Neuronal stem cell (in vitro differentiated cells): ENCODE results near the gene ZCCHC24.

Source experiments
- DNase-seq: peaks from one replicate; pipeline ENCODE4 v3.0.0-alpha.2; 2013; ENCODE audit warnings: low spot score
- H2AFZ ChIP-seq: one replicate; pipeline ENCODE4 v1.6.1; 2013; ENCODE audit warnings: mild to moderate bottlenecking, low read length, inconsistent platforms
- H2AK5ac ChIP-seq: 2 replicates; pipeline ENCODE4 v1.6.1; 2013; ENCODE audit warnings: low read depth, mild to moderate bottlenecking, inconsistent platforms, low read length, moderate library complexity, mixed read lengths
- H2BK120ac ChIP-seq: 2 replicates; pipeline ENCODE4 v1.6.1; 2013; ENCODE audit warnings: low read depth, mild to moderate bottlenecking, inconsistent platforms, low read length, moderate library complexity, mixed read lengths
- H2BK12ac ChIP-seq: one replicate; pipeline ENCODE4 v1.6.1; 2013; ENCODE audit warnings: low read length, inconsistent platforms
- H2BK15ac ChIP-seq: 2 replicates; pipeline ENCODE4 v1.6.1; 2013; ENCODE audit warnings: mild to moderate bottlenecking, low read length, inconsistent platforms, mixed read lengths
- H2BK5ac ChIP-seq: one replicate; pipeline ENCODE4 v1.6.1; 2013; ENCODE audit warnings: inconsistent platforms, mild to moderate bottlenecking, low read length, moderate library complexity
- H3K14ac ChIP-seq: one replicate; pipeline ENCODE4 v1.6.1; 2013; ENCODE audit warnings: low read length, inconsistent platforms
- H3K18ac ChIP-seq: 2 replicates; pipeline ENCODE4 v1.6.1; 2013; ENCODE audit warnings: low read length, inconsistent platforms
- H3K23ac ChIP-seq: 2 replicates; pipeline ENCODE4 v1.6.1; 2013; ENCODE audit warnings: low read depth, mild to moderate bottlenecking, mixed read lengths, low read length, inconsistent platforms; ENCODE audit not compliant: poor library complexity
- H3K27ac ChIP-seq: replicated peaks from 3 replicates; pipeline ENCODE4 v1.5.1; 2013; ENCODE audit warnings: low read length, inconsistent platforms
- H3K27me3 ChIP-seq, 3 experiments: 2 replicates each; pipeline ENCODE4 v1.6.1; 2013; ENCODE audit warnings: low read length in 3 of 3, mild to moderate bottlenecking in 2 of 3, inconsistent platforms in 1 of 3, low read depth in 1 of 3, mixed read lengths in 1 of 3, moderate library complexity in 1 of 3; ENCODE audit not compliant: control insufficient read depth in 3 of 3, insufficient read depth in 3 of 3
- H3K36me3 ChIP-seq, 2 donors: replicated peaks in 1 of 2; 2 replicates each; pipeline ENCODE4 v1.6.1; 2013; ENCODE audit warnings: low read length in 2 of 2; ENCODE audit not compliant: control insufficient read depth in 2 of 2, insufficient read depth in 2 of 2
- H3K4ac ChIP-seq: 2 replicates; pipeline ENCODE4 v1.6.1; 2013; ENCODE audit warnings: inconsistent platforms, mild to moderate bottlenecking, low read length, moderate library complexity
- H3K4me1 ChIP-seq, 2 donors: 1 replicate in 1 of 2; 2 replicates in 1 of 2; pipeline ENCODE4 v1.6.1; 2013; ENCODE audit warnings: low read length in 2 of 2, low read depth in 1 of 2; ENCODE audit not compliant: control insufficient read depth in 2 of 2, insufficient read depth in 1 of 2
- H3K4me2 ChIP-seq: one replicate; pipeline ENCODE4 v1.6.1; 2013; ENCODE audit warnings: mild to moderate bottlenecking, low read length, inconsistent platforms; ENCODE audit not compliant: insufficient read depth, poor library complexity, severe bottlenecking
- H3K4me3 ChIP-seq, 2 donors: 2 replicates each; pipeline ENCODE4 v1.5.1; 2013; ENCODE audit warnings: low read length in 2 of 2, mild to moderate bottlenecking in 2 of 2, inconsistent platforms in 1 of 2, moderate library complexity in 1 of 2
- H3K79me1 ChIP-seq: one replicate; pipeline ENCODE4 v1.6.1; 2013; ENCODE audit warnings: low read depth, mild to moderate bottlenecking, inconsistent platforms, low read length, moderate library complexity
- H3K9ac ChIP-seq: one replicate; pipeline ENCODE4 v1.6.1; 2013; ENCODE audit warnings: mild to moderate bottlenecking, low read depth, low read length, inconsistent platforms; ENCODE audit not compliant: poor library complexity
- H3K9me3 ChIP-seq, 2 donors: replicated peaks in 1 of 2; 2 replicates each; pipeline versions ENCODE3 to v1.6.1; 2013; ENCODE audit warnings: low read length in 2 of 2, mild to moderate bottlenecking in 2 of 2, inconsistent platforms in 1 of 2, low read depth in 1 of 2, mixed read lengths in 1 of 2, moderate library complexity in 1 of 2; ENCODE audit not compliant: control insufficient read depth in 2 of 2, insufficient read depth in 1 of 2
- H4K8ac ChIP-seq: one replicate; pipeline ENCODE4 v1.6.1; 2013; ENCODE audit warnings: low read depth, mild to moderate bottlenecking, inconsistent platforms, low read length, moderate library complexity
- H4K91ac ChIP-seq: one replicate; pipeline ENCODE4 v1.6.1; 2013; ENCODE audit warnings: low read length, low read depth, mild to moderate bottlenecking, inconsistent platforms; ENCODE audit not compliant: poor library complexity
- WGBS, 2 donors: extraction: QIAGEN DNeasy Blood & Tissue Kit; methylation state at CpG; one replicate each; pipeline ENCODE4 v1.1.7; 2013; ENCODE audit warnings: missing lambda C conversion rate in 2 of 2, mixed read lengths in 1 of 2; ENCODE audit not compliant: insufficient read length in 2 of 2, insufficient replicate concordance in 1 of 2; ENCODE audit errors: extremely low coverage in 2 of 2; 5-methylcytosine and 5-hydroxymethylcytosine counted together

Gene ZCCHC24

DNA sequence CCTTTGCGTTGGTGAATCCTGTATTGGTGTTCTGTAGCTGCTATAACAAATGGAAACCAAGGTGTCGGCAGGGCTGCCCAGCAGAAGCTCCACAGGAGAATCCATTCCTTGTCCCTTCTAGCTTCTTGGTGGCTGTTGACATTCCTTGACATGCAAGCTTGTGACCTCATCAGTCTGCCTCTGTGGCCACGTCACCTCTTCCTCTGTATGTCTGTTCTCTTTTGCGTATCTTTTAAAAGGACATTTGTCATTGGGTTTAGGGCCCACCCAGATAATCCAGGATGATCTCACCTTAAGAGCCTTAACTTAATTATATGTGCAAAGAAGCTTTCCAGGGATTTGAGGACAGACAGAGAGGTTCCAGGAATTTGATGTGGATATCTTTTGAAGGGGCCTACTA is 15.3 kb upstream of the ZCCHC24 start:
- H2AK5ac ChIP-seq = no peak overlapping the region
- DNase-seq = no peak
- no CpG with 5 or more reads among the region's 4 CpGs for WGBS, 2 donors

DNA sequence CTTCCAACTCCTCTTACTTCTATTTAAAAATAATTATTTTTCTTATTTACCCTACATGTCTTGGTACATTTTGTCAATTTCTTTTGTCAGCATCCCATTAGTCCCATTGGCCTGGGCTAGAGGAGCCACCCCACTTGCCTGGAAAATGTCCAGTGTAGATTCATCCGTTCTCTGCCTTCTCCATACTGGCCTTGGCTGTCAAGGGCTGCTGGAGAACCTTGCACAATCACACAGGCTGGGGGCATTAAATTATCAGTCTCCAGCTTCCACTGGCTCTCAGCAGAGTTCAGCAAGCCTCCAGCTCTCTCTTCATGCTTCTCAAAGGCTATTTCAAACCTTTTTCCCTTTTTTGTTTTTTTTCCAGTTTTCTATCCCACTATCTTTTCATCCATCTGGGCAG is 13.8 kb upstream of the ZCCHC24 start:
- no peak overlapping the region for H4K8ac ChIP-seq
- no peak overlapping the region for H2BK120ac ChIP-seq
- no peak overlapping the region for H3K27ac ChIP-seq
- H3K4ac ChIP-seq = no peak overlapping the region
- H2AK5ac ChIP-seq = no peak overlapping the region
- no peaks in the 10 kb centered on the region for H3K36me3 ChIP-seq
- H2BK15ac ChIP-seq = no peak overlapping the region
- H3K27me3 ChIP-seq = peaks cover 0 to 50% (median 0%) of the 10 kb centered on the region in 3 experiments
- H3K9me3 ChIP-seq = no peaks in the 10 kb centered on the region
- H3K18ac ChIP-seq = no peak overlapping the region
- WGBS, 2 donors = no CpG with 5 or more reads among the region's 1 CpG
- no peaks in the 10 kb centered on the region for H3K4me1 ChIP-seq
- H4K91ac ChIP-seq = no peak overlapping the region
- H2BK5ac ChIP-seq = no peak overlapping the region
- H2AFZ ChIP-seq = no peak overlapping the region
- H3K9ac ChIP-seq = no peak overlapping the region
- no peak overlapping the region for H3K23ac ChIP-seq
- no peaks in the 10 kb centered on the region for H3K79me1 ChIP-seq
- H2BK12ac ChIP-seq = no peak overlapping the region
- no peak overlapping the region for H3K4me2 ChIP-seq
- no peak overlapping the region for H3K14ac ChIP-seq
- H3K4me3 ChIP-seq = no peak overlapping the region
- DNase-seq = no peak

More for the DNA sequence above, 15.3 kb upstream of the ZCCHC24 start:
- Histone ChIP-seq H3K27ac (no peak overlapping the region), H3K79me1 (no peaks in the 10 kb centered on the region), H3K4me3 (no peak overlapping the region), H3K9ac (no peak overlapping the region), H2BK12ac (no peak overlapping the region), H2BK15ac (no peak overlapping the region), H3K4ac (no peak overlapping the region), H3K23ac (no peak overlapping the region), H3K18ac (no peak overlapping the region), H3K4me1 (no peaks in the 10 kb centered on the region), H4K91ac (no peak overlapping the region), H4K8ac (no peak overlapping the region), H3K27me3 (peaks cover 0 to 40% (median 0%) of the 10 kb centered on the region in 3 experiments), H3K9me3 (no peaks in the 10 kb centered on the region), H2BK120ac (no peak overlapping the region), H3K4me2 (no peak overlapping the region), H2AFZ (no peak overlapping the region), H2BK5ac (no peak overlapping the region), H3K36me3 (no peaks in the 10 kb centered on the region), H3K14ac (no peak overlapping the region)

DNA sequence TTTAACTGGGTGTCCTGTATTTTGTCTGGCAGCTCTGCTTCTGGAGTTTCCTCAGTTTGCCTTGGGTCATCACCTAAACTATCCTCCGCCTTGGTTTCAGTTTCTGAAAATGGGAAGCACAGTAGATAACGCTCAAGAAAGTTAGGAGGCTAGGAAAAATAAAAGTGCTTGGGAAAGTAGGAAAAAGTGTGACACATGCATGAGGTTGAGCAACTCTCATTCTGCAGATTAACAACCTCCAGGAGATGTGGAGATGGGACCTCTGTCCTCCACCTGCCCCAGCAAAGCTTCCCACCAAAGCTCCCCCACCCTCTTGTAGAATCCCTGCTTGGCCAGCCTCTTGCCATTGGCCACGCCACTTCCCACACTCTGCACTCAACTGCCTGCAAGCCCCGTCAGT is 13.1 kb upstream of the ZCCHC24 start:
- WGBS, 2 donors = no CpG with 5 or more reads among the region's 4 CpGs
- Histone ChIP-seq H3K36me3 (no peaks in the 10 kb centered on the region), H3K9me3 (no peaks in the 10 kb centered on the region), H3K27ac (no peak overlapping the region), H2BK120ac (no peak overlapping the region), H2BK5ac (no peak overlapping the region), H2BK15ac (no peak overlapping the region), H3K23ac (no peak overlapping the region), H3K14ac (no peak overlapping the region), H3K18ac (no peak overlapping the region), H4K91ac (no peak overlapping the region), H3K9ac (no peak overlapping the region), H3K27me3 (peaks cover 0 to 51% (median 0%) of the 10 kb centered on the region in 3 experiments), H2AFZ (no peak overlapping the region), H3K4me1 (no peaks in the 10 kb centered on the region), H2AK5ac (no peak overlapping the region), H3K4me3 (no peak overlapping the region), H4K8ac (no peak overlapping the region), H3K4me2 (no peak overlapping the region), H3K79me1 (no peaks in the 10 kb centered on the region), H2BK12ac (no peak overlapping the region), H3K4ac (no peak overlapping the region)
- no peak for DNase-seq

DNA sequence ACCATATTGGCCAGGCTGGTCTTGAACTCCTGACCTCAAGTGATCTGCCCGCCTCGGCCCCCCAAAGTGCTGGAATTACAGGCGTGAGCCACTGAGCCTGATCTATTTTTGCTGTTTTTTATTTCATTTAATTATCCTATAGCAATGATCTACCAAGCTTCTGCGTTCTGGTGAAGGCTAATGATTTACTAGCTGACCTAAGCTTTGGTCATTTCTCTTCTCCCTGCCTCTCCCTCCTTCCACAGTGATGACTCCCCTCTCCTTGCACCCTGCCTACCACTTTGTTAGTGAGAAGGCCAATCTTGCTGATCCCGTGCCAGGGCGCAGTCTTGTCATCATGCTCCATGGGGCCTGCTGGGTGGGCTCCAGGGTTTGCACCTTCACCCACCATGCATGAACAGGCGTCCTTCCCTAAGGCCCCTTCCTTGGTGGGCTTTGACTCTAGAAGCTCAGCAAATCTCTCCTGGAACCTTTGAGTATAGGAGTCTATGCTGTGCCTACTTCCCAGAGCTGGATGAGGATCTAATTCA is 11.9 kb upstream of the ZCCHC24 start:
- H2BK120ac ChIP-seq = no peak overlapping the region
- H3K36me3 ChIP-seq = no peaks in the 10 kb centered on the region
- no peak overlapping the region for H2BK5ac ChIP-seq
- no peak overlapping the region for H4K8ac ChIP-seq
- H2AFZ ChIP-seq = no peak overlapping the region
- no peak overlapping the region for H3K14ac ChIP-seq
- no peak overlapping the region for H3K4me2 ChIP-seq
- peaks cover 0 to 1% of the 10 kb centered on the region in 2 donors for H3K4me1 ChIP-seq
- no CpG with 5 or more reads among the region's 7 CpGs for WGBS, 2 donors
- no peak for DNase-seq
- H3K27me3 ChIP-seq = peaks cover 0 to 43% (median 0%) of the 10 kb centered on the region in 3 experiments
- H3K9me3 ChIP-seq = no peaks in the 10 kb centered on the region
- H2BK12ac ChIP-seq = no peak overlapping the region
- no peak overlapping the region for H4K91ac ChIP-seq
- H3K18ac ChIP-seq = no peak overlapping the region
- H3K4ac ChIP-seq = peak overlapping the region; percentile 17
- no peak overlapping the region for H3K4me3 ChIP-seq
- H3K27ac ChIP-seq = no peak overlapping the region
- H2AK5ac ChIP-seq = no peak overlapping the region
- H3K23ac ChIP-seq = no peak overlapping the region
- H2BK15ac ChIP-seq = no peak overlapping the region
- H3K79me1 ChIP-seq = no peaks in the 10 kb centered on the region
- no peak overlapping the region for H3K9ac ChIP-seq
